ENCODE data around the gene PGAP2. TPM values are rescaled to one million over a fixed set of nuclear protein-coding genes. Genes with fewer than 3 reads are reported as not detected.
A peak's percentile ranks its signal among the peaks of the same experiment; 100 is the strongest.

PGAP2 gene
- total and polyA plus RNA-seq, 2 of the 13 experiments (the other 11 are each of a cell fraction or from before 2014, with no cell fraction given) = 21.5 to 47.8 TPM

GRCh38 chr11:3795131-3796001 is 13.0 kb upstream of the PGAP2 start (continued):
- TF ChIP-seq ZBED4 (CRISPR knock-in tag; IDR thresholded peaks at IDR 0.05; ENCODE audit: borderline replicate concordance) (no peak), ZNF891 (CRISPR knock-in tag; IDR thresholded peaks at IDR 0.05) (no peak), MAFK (conservative IDR thresholded peaks at IDR 0.05 in 1 of 2, IDR thresholded peaks at IDR 0.05 in 1 of 2; ENCODE audit: low read length in 2 of 2) (no peak), RBM22 (optimal IDR thresholded peaks at IDR 0.05; ENCODE audit: low read length) (no peak), MAFG (CRISPR knock-in tag; IDR thresholded peaks at IDR 0.05) (no peak), JUN (CRISPR knock-in tag; IDR thresholded peaks at IDR 0.05) (no peak), ZKSCAN1 (IDR thresholded peaks at IDR 0.05; ENCODE audit: low read length) (peak; percentile 78), NR1H2 (CRISPR knock-in tag; IDR thresholded peaks at IDR 0.05; ENCODE audit: borderline replicate concordance, low read depth) (no peak), ZBTB1 (CRISPR knock-in tag; IDR thresholded peaks at IDR 0.05; ENCODE audit: borderline replicate concordance) (no peak), ZNF367 (CRISPR knock-in tag; IDR thresholded peaks at IDR 0.05; ENCODE audit: borderline replicate concordance) (no peak), ATF7 (IDR thresholded peaks at IDR 0.05) (no peak), ATF7 (CRISPR knock-in tag; IDR thresholded peaks at IDR 0.05) (no peak), PATZ1 (CRISPR knock-in tag; IDR thresholded peaks at IDR 0.05) (no peak), ZSCAN30 (CRISPR knock-in tag; IDR thresholded peaks at IDR 0.05) (no peak), ATF5 (CRISPR knock-in tag; IDR thresholded peaks at IDR 0.05; ENCODE audit: low read depth) (no peak), PAF1 (CRISPR knock-in tag; IDR thresholded peaks at IDR 0.05) (no peak), RAD51 (IDR thresholded peaks at IDR 0.05; ENCODE audit: borderline replicate concordance) (no peak), TOPORS (CRISPR knock-in tag; IDR thresholded peaks at IDR 0.05) (no peak), RFX3 (CRISPR knock-in tag; IDR thresholded peaks at IDR 0.05) (no peak), ZMYM2 (CRISPR knock-in tag; IDR thresholded peaks at IDR 0.05) (no peak), ZNF775 (CRISPR knock-in tag; IDR thresholded peaks at IDR 0.05; ENCODE audit: borderline replicate concordance) (no peak), EEA1 (CRISPR knock-in tag; IDR thresholded peaks at IDR 0.05; ENCODE audit: borderline replicate concordance) (no peak), TFAP4 (IDR thresholded peaks at IDR 0.05; ENCODE audit: borderline replicate concordance, low read depth) (no peak)

All from HepG2 (cell line).